ENCODE measurements around the gene AGMAT.
A peak's percentile ranks its signal among the peaks of the same experiment; 100 is the strongest.

AGMAT gene

GRCh38 chr1:15618655-15619525 lies 34.0 kb upstream of the AGMAT start:
- no peak for DNase-seq
- Histone ChIP-seq H3K9me3 (replicated peaks; ENCODE audit: insufficient read depth, low read length) (no peaks in the 10 kb centered on the region), H3K4me1 (ENCODE audit: low read length) (peaks cover 7% of the 10 kb centered on the region; the same call in 1 of the 2 replicates), H3K4me3 (ENCODE audit: low read length) (peak overlapping the region; percentile 88), H3K36me3 (replicated peaks; ENCODE audit: insufficient read depth, low read length) (0 out of 2 replicates have a peak, but pooled peaks cover 2% of the 10 kb centered on the region), H3K9ac (ENCODE audit: low read length) (peak overlapping the region; percentile 84; the same call in 1 of the 2 replicates), H3K4me2 (ENCODE audit: low read depth, low read length) (peak overlapping the region; percentile 76), H3K27ac (ENCODE audit: low read length) (peak overlapping the region; percentile 75; the same call in 1 of the 2 replicates), H4K20me1 (ENCODE audit: insufficient read depth, low read length) (peaks cover 9% of the 10 kb centered on the region), H3F3A (ENCODE audit: insufficient read depth, low read length) (peaks cover 24% of the 10 kb centered on the region), H3K27me3 (replicated peaks; ENCODE audit: insufficient read depth, low read length) (no peaks in the 10 kb centered on the region), H3K79me2 (ENCODE audit: low read length) (peaks cover 65% of the 10 kb centered on the region), H2AFZ (ENCODE audit: low read length) (no peak overlapping the region), H3K9me2 (replicated peaks; ENCODE audit: insufficient read depth, low read length) (no peaks in the 10 kb centered on the region)
- no peak for TF ChIP-seq EZH2 (optimal IDR thresholded peaks at IDR 0.05; ENCODE audit: low read depth, low read length)
- no peak for TF ChIP-seq CTCF (IDR thresholded peaks at IDR 0.05; ENCODE audit: low read length)
- no peak for TF ChIP-seq EZH2phosphoT487 (IDR thresholded peaks at IDR 0.05; ENCODE audit: low read length)

GRCh38 chr1:15618077-15618654 lies 33.3 kb upstream of the AGMAT start:
- peak overlapping the region; percentile 49; the same call in 1 of the 2 replicates for H2AFZ ChIP-seq (ENCODE audit: low read length)

More at GRCh38 chr1:15618077-15618654, 33.3 kb upstream of the AGMAT start:
- Histone ChIP-seq H3F3A (ENCODE audit: insufficient read depth, low read length) (peaks cover 24% of the 10 kb centered on the region), H3K27me3 (replicated peaks; ENCODE audit: insufficient read depth, low read length) (no peaks in the 10 kb centered on the region), H3K27ac (ENCODE audit: low read length) (peak overlapping the region; percentile 75), H3K4me3 (ENCODE audit: low read length) (peak overlapping the region; percentile 88), H3K36me3 (replicated peaks; ENCODE audit: insufficient read depth, low read length) (0 out of 2 replicates have a peak, but pooled peaks cover 2% of the 10 kb centered on the region), H3K4me1 (ENCODE audit: low read length) (peaks cover 7% of the 10 kb centered on the region; the same call in 1 of the 2 replicates), H3K4me2 (ENCODE audit: low read depth, low read length) (peak overlapping the region; percentile 76), H4K20me1 (ENCODE audit: insufficient read depth, low read length) (peaks cover 9% of the 10 kb centered on the region), H3K9me3 (replicated peaks; ENCODE audit: insufficient read depth, low read length) (no peaks in the 10 kb centered on the region), H3K9ac (ENCODE audit: low read length) (peak overlapping the region; percentile 84), H3K9me2 (replicated peaks; ENCODE audit: insufficient read depth, low read length) (no peaks in the 10 kb centered on the region), H3K79me2 (ENCODE audit: low read length) (peaks cover 57% of the 10 kb centered on the region)
- TF ChIP-seq CTCF (IDR thresholded peaks at IDR 0.05; ENCODE audit: low read length) (no peak), EZH2 (optimal IDR thresholded peaks at IDR 0.05; ENCODE audit: low read depth, low read length) (no peak), EZH2phosphoT487 (IDR thresholded peaks at IDR 0.05; ENCODE audit: low read length) (no peak)
- peak; percentile 54 for DNase-seq

Data from MM.1S (cell line).